HG02798 (cell line): ENCODE data around the gene CSNK1A1L.

ENCODE experiments used
- ATAC-seq: cut with Tn5 transposase; IDR thresholded peaks from one replicate; pipeline ENCODE4 v1.9.1; 2021; ENCODE audit warnings: mild to moderate bottlenecking; ENCODE audit not compliant: unreplicated experiment, poor library complexity

The CSNK1A1L gene

GRCh38 chr13:37105251-37105714 lies at the start of gene CSNK1A1L:
Gene CSNK1A1L, minus strand, starts transcription at chr13:37105664. Its CDS starts 408 bp downstream, at chr13:37105256.
- no peak for ATAC-seq

- ATAC-seq = no peak
Measured at GRCh38 chr13:37149380-37149779, 43.9 kb upstream of the CSNK1A1L start.

- ATAC-seq = no peak
Measured at GRCh38 chr13:37148501-37148900, 43.0 kb upstream of the CSNK1A1L start.

GRCh38 chr13:37144661-37145060 lies 39.2 kb upstream of the CSNK1A1L start:
- no peak for ATAC-seq

- ATAC-seq = no peak
Measured at GRCh38 chr13:37143911-37144310, 38.4 kb upstream of the CSNK1A1L start.

- no peak for ATAC-seq
Measured at GRCh38 chr13:37142877-37143276, 37.4 kb upstream of the CSNK1A1L start.

- ATAC-seq = no peak
Measured at GRCh38 chr13:37141011-37141410, 35.5 kb upstream of the CSNK1A1L start.

GRCh38 chr13:37139356-37139755 lies 33.9 kb upstream of the CSNK1A1L start:
- no peak for ATAC-seq

- ATAC-seq = no peak
Measured at GRCh38 chr13:37138926-37139325, 33.5 kb upstream of the CSNK1A1L start.

- ATAC-seq = no peak
Measured at GRCh38 chr13:37138169-37138568, 32.7 kb upstream of the CSNK1A1L start.

GRCh38 chr13:37136633-37137032 lies 31.2 kb upstream of the CSNK1A1L start:
- ATAC-seq = no peak

- no peak for ATAC-seq
Measured at GRCh38 chr13:37136187-37136586, 30.7 kb upstream of the CSNK1A1L start.

GRCh38 chr13:37134411-37135041 lies 29.1 kb upstream of the CSNK1A1L start:
- ATAC-seq = no peak

- ATAC-seq = no peak
Measured at GRCh38 chr13:37132211-37132610, 26.7 kb upstream of the CSNK1A1L start.

GRCh38 chr13:37131092-37131491 lies 25.6 kb upstream of the CSNK1A1L start:
- no peak for ATAC-seq

- no peak for ATAC-seq
Measured at GRCh38 chr13:37129866-37130265, 24.4 kb upstream of the CSNK1A1L start.

GRCh38 chr13:37127691-37128241 lies 22.3 kb upstream of the CSNK1A1L start:
- no peak for ATAC-seq

- no peak for ATAC-seq
Measured at GRCh38 chr13:37123337-37123736, 17.9 kb upstream of the CSNK1A1L start.

GRCh38 chr13:37118016-37118415 lies 12.6 kb upstream of the CSNK1A1L start:
- ATAC-seq = no peak

- ATAC-seq = no peak
Measured at GRCh38 chr13:37114250-37114649, 8.8 kb upstream of the CSNK1A1L start.

GRCh38 chr13:37113534-37113933 lies 8.1 kb upstream of the CSNK1A1L start:
- no peak for ATAC-seq

GRCh38 chr13:37109051-37109678 lies 3.7 kb upstream of the CSNK1A1L start:
- ATAC-seq = no peak
